ENCODE measurements around the gene SEMA4G.
A peak's percentile ranks its signal among the peaks of the same experiment; 100 is the strongest.
"Not testable (repeated sequence)": the region's sequence is repeated elsewhere in the genome, so short reads cannot be mapped to it uniquely, and the experiment has no call there.

The SEMA4G gene

DNA sequence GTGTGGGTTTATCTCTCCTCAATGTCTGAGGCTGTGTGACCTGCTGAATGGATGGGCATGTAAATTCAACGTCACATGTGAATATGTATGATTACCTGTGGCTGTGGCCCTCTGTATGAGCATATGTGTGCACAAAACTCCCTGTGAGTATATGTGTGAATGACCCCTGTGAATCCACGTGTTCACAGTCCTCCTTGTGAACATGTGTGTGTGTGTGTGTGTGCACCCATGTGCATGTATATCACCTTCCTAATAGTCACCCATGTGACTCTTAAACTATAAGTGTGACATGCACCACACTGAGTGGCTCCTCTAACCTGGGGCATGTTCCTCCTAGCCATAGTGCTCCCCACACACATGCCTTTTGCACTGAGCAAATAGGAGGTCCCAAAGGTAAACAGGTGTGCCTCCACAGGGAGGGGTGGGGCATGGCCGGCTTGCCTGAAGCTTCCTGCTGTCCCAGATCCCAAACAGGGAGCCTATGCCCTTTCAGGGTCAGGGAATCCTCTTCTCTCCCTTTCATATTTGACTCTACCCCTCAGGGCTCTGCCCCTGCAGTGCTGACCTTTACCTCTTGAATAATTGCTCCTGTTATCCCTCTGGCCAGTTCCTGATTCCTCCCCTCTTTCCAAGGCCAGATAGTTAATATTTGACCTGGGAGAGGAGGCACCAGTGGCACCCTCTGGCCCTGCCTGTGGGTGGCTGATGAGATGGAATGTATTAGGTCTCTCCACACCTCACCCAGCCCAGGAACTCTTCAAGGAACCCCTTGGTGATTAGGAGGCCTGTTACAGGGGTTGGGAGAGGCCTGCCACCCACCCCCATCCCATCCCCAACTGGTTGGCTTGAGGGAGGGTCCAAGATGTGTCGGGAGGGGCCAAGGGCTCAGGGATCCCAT, 1.9 kb downstream of the SEMA4G start:
- no peak for DNase-seq (ENCODE audit: low spot score)

DNA sequence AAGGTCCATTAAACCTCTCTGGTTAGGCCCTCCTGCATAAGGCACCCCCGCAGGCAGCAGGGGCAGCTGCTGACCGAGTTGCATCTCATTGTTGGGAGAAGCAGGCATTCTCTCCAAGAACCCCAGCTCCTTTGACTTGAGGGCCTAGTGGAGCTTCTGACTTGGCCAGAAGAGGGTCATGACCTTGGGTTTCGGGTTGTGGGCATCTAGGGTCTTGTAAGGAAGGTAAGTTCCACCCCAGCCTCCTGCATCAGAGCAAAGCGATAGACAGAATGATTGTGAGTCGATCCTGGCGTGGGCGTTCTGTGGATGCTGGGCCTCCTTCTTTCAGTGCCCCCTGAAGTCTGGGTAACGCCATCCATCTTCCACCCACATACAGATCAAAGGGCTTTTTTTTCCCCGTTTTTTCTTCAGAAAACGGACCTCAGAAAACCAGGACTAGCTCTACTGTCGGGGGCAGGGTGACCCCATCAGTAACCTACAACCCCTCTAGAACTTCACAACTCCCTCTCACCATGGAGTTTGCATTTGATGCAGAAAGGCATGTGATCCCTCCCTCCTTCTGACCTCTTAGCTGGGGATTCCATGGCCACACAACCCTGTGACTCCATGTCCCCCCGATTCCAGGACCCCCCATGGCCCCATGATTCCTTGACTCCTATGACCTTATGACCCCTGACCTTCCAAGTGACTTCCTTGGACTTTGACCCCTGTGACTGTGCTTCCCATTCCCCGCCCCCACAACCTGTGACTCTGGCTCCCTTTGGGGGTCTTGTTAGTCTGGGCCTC, 3.0 kb downstream of the SEMA4G start:
- no peak for DNase-seq (ENCODE audit: low spot score)

DNA sequence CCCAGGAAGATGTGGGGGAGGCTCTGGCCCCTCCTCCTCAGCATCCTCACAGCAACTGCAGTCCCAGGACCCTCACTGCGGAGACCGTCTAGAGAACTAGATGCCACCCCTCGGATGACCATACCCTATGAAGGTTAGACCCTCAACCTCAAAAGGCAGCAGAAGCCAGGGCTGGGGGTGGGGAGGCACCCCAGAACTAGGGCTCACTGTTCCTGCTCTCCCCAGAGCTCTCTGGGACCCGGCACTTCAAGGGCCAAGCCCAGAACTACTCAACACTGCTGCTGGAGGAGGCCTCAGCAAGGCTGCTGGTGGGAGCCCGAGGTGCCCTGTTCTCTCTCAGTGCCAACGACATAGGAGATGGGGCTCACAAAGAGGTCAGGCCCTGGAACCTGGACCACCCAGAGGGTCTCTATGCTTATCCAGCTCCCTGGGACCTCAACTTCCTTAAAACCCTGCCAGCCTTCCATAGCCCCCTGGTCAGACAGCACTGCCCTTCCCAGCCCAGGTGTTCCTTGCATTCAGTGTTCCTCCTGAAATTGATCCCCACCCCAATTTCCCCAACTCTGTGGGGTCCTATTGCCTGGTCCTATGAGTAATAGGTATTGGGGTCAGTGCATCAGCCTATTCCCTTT, 3.7 kb downstream of the SEMA4G start:
- DNase-seq (ENCODE audit: low spot score), result no peak

DNA sequence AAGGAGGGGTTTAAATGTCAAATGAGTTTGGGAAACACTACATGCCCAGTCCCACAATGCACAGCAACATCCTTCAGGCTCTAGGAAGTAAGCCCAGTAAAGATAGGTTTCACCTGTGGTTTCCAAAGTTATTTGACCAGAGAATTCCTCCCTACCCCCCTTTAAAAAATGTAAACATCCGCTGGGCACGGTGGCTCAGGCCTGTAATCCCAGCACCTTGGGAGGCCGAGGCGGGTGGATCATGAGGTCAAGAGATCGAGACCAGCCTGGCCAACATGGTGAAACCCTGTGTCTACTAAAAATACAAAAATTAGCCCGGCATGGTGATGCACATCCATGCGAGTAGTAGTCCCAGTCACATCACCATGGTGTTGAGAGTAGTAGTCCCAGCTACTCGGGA, 6.1 kb downstream of the SEMA4G start:
- not testable (repeated sequence) for DNase-seq (ENCODE audit: low spot score)

DNA sequence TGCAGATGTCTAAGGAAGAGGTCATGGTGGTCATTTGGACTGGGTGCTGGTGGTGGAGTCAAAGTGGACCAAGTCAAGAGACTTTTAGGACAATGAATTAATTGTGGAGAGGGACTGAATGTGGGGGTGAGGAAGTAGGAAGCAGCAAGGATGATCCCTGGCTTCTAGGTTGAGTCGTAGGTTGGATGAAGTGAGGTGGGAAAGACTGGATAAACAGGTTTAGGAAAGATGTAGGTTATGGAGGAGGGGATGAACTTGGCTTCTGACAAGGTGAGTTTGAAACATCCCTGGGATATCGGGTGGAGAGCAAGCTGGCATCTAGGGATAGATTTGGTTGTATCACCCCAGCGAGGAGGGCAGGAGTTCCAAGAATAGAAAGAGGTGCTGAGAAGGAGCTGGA, 7.6 kb downstream of the SEMA4G start:
- DNase-seq (ENCODE audit: low spot score), result no peak

DNA sequence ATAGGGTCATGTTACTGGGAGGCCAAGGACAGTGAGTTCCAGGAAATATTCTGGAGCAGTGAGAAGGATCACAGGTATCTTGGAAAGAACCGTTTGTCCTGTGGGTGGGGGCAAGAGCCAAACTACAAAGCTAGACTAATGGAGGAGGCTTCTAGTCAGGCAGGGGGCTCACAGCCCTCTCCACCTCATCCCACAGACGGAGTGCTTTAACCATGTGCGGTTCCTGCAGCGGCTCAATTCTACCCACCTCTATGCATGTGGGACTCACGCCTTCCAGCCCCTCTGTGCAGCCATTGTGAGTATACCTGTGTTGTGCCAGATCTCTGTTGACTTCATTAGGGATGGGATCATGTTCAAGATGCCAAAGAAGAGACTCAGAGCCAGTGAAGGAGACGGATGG, 8.1 kb downstream of the SEMA4G start:
- DNase-seq (ENCODE audit: low spot score), result no peak

DNA sequence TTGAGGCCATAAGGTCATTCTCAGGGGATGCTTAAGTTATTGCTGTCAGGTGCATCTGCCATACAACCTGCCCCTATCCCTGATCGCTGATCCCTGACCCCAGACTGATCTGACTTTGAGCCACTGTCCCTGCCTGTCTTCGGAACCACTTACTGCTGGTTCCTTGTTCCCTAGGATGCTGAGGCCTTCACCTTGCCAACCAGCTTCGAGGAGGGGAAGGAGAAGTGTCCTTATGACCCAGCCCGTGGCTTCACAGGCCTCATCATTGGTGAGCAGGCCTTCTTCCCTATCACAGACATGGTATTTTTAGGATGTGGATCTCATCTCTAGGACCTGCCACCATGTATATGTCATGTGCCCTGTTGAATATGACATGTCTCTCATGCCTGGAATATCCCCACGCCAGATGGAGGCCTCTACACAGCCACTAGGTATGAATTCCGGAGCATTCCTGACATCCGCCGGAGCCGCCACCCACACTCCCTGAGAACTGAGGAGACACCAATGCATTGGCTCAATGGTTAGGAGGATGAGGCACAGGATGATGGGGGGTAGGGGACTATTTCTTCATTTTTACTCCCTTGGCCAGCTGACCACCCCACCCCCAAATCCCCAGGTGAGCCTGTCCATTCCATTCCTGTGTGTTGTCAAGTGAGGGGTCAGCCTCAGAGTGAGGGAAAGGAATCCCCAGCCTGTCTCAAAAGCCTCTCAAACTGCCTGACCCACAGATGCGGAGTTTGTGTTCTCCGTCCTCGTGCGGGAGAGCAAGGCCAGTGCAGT, 9.0 kb downstream of the SEMA4G start:
- DNase-seq (ENCODE audit: low spot score), result no peak

DNA sequence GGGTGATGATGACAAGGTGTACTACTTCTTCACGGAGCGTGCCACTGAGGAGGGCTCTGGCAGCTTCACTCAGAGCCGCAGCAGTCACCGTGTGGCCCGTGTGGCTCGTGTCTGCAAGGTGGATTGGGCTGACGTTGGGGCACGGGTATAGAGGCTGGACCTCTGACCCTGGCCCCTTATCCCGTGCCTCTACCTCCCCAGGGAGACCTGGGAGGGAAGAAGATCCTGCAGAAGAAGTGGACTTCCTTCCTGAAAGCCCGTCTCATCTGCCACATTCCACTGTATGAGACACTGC, 9.5 kb downstream of the SEMA4G start:
- DNase-seq (ENCODE audit: low spot score), result no peak

DNA sequence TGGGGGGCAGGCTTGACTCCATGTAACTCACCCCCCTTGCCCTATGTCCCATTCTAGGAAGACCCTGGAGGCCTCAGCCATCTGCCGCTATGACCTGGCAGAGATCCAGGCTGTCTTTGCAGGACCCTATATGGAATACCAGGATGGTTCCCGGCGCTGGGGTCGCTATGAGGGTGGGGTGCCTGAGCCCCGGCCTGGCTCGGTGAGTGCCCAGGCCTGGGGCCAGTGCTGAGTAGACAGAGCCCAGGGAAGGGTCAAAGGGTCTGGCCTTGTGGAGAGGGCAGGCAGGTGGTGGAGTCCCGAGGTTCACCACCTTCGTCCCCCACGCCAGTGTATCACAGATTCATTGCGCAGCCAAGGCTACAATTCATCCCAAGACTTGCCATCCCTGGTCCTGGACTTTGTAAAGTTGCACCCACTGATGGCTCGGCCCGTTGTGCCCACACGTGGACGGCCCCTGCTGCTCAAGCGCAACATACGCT, 10.5 kb downstream of the SEMA4G start:
- DNase-seq (ENCODE audit: low spot score), result no peak

DNA sequence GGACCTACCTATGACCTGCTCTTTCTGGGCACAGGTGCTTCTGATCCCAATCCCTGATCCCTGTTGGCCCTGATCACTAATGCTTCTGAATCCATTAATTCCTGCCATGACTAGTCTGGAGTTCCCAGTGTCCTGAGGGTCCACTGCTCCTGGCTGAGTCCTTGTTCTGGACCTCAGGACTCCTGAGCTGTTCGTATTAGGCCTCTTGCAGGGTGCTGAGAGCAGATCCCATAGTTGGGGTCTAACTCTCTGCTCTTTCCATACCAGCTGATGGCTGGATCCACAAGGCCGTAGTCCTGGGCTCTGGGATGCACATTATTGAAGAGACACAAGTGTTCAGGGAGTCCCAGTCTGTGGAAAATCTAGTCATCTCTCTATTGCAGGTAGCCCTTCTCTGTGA, 11.0 kb downstream of the SEMA4G start:
- no peak for DNase-seq (ENCODE audit: low spot score)

DNA sequence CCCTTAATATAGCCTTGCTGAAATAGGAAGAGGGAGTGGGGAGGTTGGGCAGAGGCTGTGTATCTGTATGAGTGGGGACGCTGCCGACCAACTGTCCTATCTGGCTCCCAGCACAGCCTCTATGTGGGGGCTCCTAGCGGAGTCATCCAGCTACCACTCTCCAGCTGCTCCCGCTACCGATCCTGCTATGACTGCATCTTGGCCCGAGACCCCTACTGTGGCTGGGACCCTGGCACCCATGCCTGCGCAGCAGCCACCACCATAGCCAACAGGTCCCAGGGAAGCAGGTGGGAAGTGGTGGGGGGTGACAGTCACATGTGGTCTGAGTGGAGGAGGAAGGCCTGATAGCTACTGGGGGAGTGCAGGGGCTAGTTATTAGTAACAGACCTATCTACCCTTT, 11.4 kb downstream of the SEMA4G start:
- DNase-seq (ENCODE audit: low spot score), result no peak

DNA sequence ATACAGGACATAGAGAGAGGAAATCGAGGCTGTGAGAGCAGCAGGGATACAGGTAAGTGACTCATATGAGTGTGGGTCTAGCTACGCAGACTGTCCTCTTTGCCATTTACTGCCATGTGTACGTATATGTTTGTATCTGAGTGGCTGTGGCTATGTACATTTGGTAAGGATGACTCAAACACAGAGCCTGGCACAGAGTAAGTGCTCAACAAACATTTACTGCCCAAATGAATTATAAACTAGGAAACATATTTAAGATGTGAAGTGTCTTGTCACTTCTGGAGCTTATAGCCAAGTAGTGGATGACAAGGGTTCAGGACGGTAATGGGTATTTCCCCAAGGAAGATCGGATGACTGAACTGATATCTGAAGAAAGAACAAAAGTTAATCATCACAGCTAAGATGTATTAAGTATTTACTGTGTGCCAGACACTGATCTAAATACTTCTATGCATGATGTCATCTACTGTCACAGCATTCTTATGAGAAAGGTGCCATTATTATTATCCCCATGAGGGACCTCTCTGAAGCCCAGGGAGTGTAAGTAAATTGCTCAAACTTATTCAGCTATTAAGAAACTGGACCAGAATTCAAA, 12.0 kb downstream of the SEMA4G start:
- no peak for DNase-seq (ENCODE audit: low spot score)

DNA sequence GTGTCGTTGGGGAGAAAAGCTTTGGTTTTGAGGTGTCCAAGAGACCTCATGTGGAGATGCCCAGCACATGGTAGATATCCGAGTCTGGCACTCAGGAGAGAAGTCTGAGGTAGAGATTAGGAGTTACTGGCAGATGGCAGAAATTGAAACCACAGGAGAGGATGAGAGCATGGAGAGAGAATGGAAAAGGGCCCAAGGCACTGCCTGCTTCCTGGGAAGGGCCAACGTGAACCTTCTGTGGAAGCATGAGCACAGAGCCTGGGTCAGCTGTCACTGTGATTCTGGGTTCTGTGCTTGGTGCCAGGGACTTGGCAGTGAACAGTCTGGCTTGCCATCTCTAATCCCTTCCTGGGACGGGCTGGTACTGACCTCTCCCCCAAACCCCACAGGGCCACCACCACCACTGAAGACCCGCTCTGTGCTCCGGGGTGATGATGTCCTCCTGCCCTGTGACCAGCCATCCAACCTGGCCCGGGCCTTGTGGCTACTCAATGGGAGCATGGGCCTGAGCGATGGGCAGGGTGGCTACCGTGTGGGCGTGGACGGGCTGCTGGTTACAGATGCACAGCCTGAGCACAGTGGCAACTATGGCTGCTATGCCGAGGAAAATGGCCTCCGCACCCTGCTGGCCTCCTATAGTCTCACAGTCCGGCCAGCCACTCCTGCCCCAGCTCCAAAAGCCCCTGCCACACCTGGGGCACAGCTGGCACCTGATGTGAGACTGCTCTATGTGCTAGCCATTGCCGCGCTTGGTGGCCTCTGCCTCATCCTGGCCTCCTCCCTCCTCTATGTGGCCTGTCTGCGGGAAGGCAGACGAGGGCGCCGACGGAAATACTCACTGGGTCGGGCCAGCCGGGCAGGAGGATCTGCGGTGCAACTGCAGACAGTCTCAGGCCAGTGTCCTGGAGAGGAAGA, 13.9 kb downstream of the SEMA4G start:
- DNase-seq (ENCODE audit: low spot score), result no peak

DNA sequence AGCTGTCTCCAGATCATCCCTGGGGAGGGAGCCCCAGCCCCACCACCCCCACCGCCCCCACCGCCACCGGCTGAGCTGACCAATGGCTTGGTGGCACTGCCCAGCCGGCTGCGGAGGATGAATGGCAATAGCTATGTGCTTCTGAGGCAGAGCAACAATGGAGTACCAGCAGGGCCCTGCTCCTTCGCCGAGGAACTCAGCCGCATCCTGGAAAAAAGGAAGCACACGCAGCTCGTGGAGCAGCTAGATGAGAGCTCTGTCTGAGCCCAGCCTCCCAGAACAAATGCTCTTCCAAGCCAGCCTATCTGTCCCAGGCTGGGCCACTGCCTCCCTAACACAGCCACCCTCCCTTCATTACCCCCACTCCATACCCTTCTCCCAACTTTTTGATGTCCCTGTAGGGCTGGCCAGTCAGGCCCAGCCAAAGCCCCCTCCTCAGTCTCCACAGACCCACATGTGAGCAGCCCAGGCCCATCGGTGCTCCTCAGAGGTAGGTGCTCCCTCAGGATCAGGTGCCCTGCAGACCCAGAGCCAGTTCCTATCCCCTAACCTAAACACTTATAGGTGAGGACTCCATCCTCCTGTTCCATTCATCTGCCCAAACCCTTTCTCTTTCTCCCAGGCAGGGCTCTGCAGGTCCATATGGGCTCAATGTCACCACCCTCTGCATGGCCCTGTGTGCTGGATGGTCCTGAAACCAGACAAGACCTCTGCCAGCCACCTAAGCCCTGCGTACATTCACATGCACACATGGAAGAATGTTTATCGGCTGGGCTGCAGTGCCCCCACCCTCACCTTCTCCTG, 14.8 kb downstream of the SEMA4G start:
- DNase-seq (ENCODE audit: low spot score), result no peak

DNA sequence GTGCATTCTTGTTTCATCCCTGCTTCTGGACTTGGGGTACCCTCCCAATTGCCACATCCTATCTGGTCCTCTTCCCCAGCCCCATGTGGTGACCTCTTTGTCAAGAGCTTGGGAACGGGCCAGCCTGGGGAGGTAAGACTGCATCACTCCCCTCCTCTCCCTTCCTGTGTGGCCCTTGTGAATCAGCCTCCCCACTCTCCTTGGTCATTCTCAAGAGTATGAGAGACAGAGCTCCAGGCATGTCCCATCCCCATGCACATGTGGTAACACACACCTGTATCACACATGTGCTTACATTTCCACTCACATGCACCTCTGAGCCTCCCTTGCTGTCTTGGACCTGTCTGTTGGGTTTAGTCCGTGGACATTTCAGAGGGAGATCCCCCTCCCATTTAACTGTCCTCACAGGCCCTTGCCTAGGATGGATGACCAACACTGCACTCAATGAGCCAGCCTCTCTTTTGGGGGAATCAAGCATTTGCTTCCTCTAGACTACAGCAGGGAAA, 15.4 kb downstream of the SEMA4G start:
- DNase-seq (ENCODE audit: low spot score), result no peak

DNA sequence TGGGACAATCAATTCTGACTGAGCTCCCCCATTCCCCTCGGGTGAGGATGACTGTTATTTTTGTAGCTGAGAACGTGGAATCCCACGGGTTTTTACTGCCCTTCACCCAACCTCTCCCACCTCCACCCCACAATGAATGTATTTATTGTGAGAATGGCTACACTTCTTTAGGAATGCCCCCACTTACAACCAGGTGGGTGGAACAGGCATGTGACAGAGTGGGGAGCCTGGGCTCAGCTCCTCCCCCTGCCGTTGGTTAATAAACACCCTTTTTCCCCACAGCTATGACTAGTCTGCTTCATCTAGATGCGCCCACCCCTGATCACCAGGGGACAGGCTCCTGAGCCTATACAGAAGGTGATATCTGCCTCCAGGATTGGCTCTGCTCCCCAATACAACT, 16.0 kb downstream of the SEMA4G start:
- no peak for DNase-seq (ENCODE audit: low spot score)

DNA sequence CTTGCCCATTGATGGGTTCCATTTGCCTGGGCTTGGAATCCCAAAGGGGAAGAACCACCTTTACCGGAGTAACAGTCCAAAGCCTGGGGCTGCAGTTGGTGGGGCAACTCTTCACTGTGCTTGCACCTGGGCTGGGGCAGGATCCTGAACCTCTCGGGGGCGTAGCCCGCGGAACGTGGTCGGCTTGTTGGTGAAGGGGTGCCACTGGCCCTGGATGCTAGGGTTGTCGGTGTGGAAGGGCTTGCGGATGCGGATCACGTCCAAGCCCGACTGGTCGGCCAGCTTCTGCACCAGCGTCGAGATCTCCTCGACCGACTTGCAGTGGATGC, 17.3 kb downstream of the SEMA4G start:
- no peak for DNase-seq (ENCODE audit: low spot score)

DNA sequence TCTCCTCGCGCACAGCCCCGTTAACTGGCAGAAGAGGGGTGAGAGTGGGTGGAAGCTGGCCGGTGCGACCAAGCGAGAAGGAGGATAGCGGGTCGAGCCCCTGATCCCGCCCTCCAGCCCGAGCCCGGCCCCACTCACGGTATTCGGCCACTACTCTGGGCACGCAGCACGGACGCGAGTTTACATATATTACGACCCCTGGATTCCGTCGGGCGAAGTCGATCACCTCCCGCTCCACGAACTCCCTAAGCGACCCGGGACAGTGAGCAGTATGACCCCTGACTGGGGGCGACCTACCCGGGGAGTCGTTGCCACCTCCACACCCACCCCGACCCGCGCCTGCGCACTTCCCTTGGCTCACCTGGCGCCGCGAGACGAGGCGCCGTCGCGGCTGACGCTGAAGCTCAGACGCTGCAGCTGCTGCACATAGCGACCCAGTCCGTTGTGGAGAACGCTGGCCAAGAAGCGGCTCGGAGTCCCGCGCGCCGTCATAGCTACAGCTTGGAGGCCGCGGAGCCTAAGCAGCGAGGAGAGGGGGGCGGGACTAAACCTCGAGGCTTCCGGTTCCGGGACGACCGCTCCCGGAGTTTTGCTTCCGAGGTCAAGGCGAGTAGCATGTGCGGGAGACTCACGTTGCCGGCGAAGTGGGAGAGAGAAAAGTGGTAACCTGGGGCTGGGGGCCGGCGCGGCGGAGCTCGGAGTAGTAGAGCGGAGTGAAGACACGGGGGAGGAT, 17.8 kb downstream of the SEMA4G start, which contains the start of the genes MRPL43 and TWNK:
TSS of gene MRPL43 (minus strand) at position 546 of the 733 bp plus-strand sequence. CDS start at position 492, 54 bp downstream.
TSS of gene TWNK (plus strand) at position 592 of the 733 bp plus-strand sequence. CDS start 668 bp downstream, outside the sequence.
- DNase-seq (ENCODE audit: low spot score), result peak; percentile 82

DNA sequence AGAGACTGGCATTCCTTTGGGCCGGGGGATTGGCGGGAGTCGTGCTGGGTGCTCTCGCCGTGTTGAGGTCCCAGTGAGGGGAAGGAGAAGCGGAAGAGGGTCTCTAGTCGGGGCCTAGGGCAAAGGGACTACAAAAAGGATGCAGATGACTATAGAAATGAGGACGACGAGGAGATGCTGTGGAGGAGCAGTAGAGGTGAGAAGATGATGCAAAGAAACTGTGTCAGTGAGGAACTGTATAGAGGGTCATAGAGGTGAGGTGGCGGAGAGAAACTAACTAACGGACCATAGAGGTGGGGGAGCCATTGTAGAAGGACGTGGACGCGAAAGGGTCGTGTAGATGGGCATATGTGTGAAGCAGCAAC, 18.4 kb downstream of the SEMA4G start:
- DNase-seq (ENCODE audit: low spot score), result no peak

Data from CD4-positive, alpha-beta T cell treated with Interleukin-6 at 100 ng/mL for 8 hours (primary cell).